ENCODE results near the gene DMWD.

- TF ChIP-seq CTCF (IDR thresholded peaks at IDR 0.05; ENCODE audit: insufficient read depth, low read length, poor library complexity, severe bottlenecking), result no peak
- no peak for TF ChIP-seq EZH2phosphoT487 (conservative IDR thresholded peaks at IDR 0.05; ENCODE audit: low read length)
Observed at GRCh38 chr19:45824041-45824471, 31.4 kb upstream of the DMWD start.

All from SU-DHL-6 (cell line).